Uterus (tissue), 4 donors: ENCODE data around the gene RASSF7. TPM values are rescaled to one million over a fixed set of nuclear protein-coding genes. Genes with fewer than 3 reads are reported as not detected.

ENCODE experiments used
- DNase-seq, 2 donors: peaks; one replicate each; pipeline ENCODE4 v3.0.0-alpha.2; 2019 to 2020
- H3K27ac ChIP-seq, 2 donors: fragments of 200-600 bp; sonication (generic); 1 replicate in 1 of 2; 2 replicates in 1 of 2; pipeline ENCODE4 v1.5.1; 2016 to 2018
- H3K27me3 ChIP-seq, 2 donors: fragments of 200-600 bp; sonication (generic); one replicate each; pipeline ENCODE4 v1.5.1; 2018 to 2019; ENCODE audit warnings: control low read depth in 1 of 2
- H3K36me3 ChIP-seq, 2 donors: fragments of 200-600 bp; sonication (generic); one replicate each; pipeline ENCODE4 v1.5.1; 2019; ENCODE audit warnings: control low read depth in 1 of 2
- H3K4me1 ChIP-seq, 2 donors: fragments of 200-600 bp; sonication (generic); one replicate each; pipeline ENCODE4 v1.5.1; 2018 to 2019; ENCODE audit warnings: control low read depth in 1 of 2
- H3K4me3 ChIP-seq, 2 donors: fragments of 200-600 bp; sonication (generic); 1 replicate in 1 of 2; 2 replicates in 1 of 2; pipeline ENCODE4 v1.5.1; 2018 to 2019; ENCODE audit warnings: mild to moderate bottlenecking in 1 of 2
- H3K9me3 ChIP-seq, 2 donors: fragments of 200-600 bp; sonication (generic); one replicate each; pipeline ENCODE4 v1.5.1; 2019; ENCODE audit warnings: control low read depth in 1 of 2
- CTCF ChIP-seq, 4 experiments: fragments of 200-600 bp in 2 of 4; fragments of 450-650 bp in 2 of 4; sonication (generic) in 2 of 4; IDR thresholded peaks; one replicate each; pipeline ENCODE4 v1.5.1; 2016 to 2019; ENCODE audit warnings: antibody characterized with exemption in 4 of 4, mild to moderate bottlenecking in 2 of 4, moderate library complexity in 1 of 4
- POLR2A ChIP-seq, 2 donors: fragments of 450-650 bp; IDR thresholded peaks; one replicate each; pipeline ENCODE4 v1.6.1; 2016; ENCODE audit warnings: antibody characterized with exemption in 2 of 2, mild to moderate bottlenecking in 1 of 2, moderate library complexity in 1 of 2
- intact Hi-C: fragments of 100-400 bp; cut with DNase I; formaldehyde crosslinking; loops from one replicate; pipeline ENCODE4 v1.15.1; 2023; ENCODE audit warnings: low total_unique reads
- total RNA-seq, 4 donors: library from RNA; depleted of rRNA in 3 of 4; stranded (reverse); fragments of >200 nt in 3 of 4; gene quantifications; one replicate each; pipeline versions ENCODE4 v1.1.0 to v1.2.4, GENCODE V29; 2014 to 2023
- donor health status: DM: yes; HTN: yes; CAD: no.

Gene RASSF7
- 10 to 100 TPM in 2 of 4 donors, 1 to 10 TPM in 1, under 1 TPM in 1; 0.59 to 13.1 (median 8.0) TPM for total RNA-seq

- Histone ChIP-seq H3K36me3 (no peaks in the 10 kb centered on the region), H3K27ac (peak within 1 kb of the TSS in 1 of 2 donors; percentile 20), H3K27me3 (peaks cover 0 to 3% of the 10 kb centered on the region in 2 donors), H3K4me3 (peak within 1 kb of the TSS; percentile 46 to 76), H3K4me1 (peaks cover 0 to 12% of the 10 kb centered on the region in 2 donors), H3K9me3 (no peaks in the 10 kb centered on the region)
- intact Hi-C loops: no loop called here
- peak; percentile 85 to 87 for DNase-seq
- TF ChIP-seq CTCF (IDR thresholded peaks at IDR 0.05): peak in 1 of 4 experiments; percentile 15
- peak in 1 of 2 donors; percentile 45 for TF ChIP-seq POLR2A (IDR thresholded peaks at IDR 0.05)
Measured at GRCh38 chr11:560305-561147, at the start of gene RASSF7, which contains the start of gene LMNTD2. Gene RASSF7 (plus strand): TSS chr11:560970. CDS start chr11:561769, 799 bp downstream. Gene LMNTD2 (minus strand): TSS chr11:560738. CDS start chr11:560716, 22 bp downstream.

- H3K9me3 ChIP-seq: no peaks in the 10 kb centered on the region
- DNase-seq: no peak
- no peaks in the 10 kb centered on the region for H3K4me1 ChIP-seq
- no peak overlapping the region for H3K27ac ChIP-seq
- H3K4me3 ChIP-seq: no peak overlapping the region
- TF ChIP-seq CTCF (IDR thresholded peaks at IDR 0.05) (no peak), POLR2A (IDR thresholded peaks at IDR 0.05) (no peak)
- no peaks in the 10 kb centered on the region for H3K27me3 ChIP-seq
- intact Hi-C loops: no loop called here
- H3K36me3 ChIP-seq: no peaks in the 10 kb centered on the region
Measured at GRCh38 chr11:512761-513595, 47.8 kb upstream of the RASSF7 start.

- Histone ChIP-seq H3K27me3 (no peaks in the 10 kb centered on the region), H3K4me1 (no peaks in the 10 kb centered on the region), H3K27ac (no peak overlapping the region), H3K4me3 (no peak overlapping the region), H3K9me3 (no peaks in the 10 kb centered on the region), H3K36me3 (no peaks in the 10 kb centered on the region)
- no peak for TF ChIP-seq CTCF (IDR thresholded peaks at IDR 0.05)
- TF ChIP-seq POLR2A (IDR thresholded peaks at IDR 0.05): no peak
- DNase-seq: no peak
- intact Hi-C loops: no loop called here
Measured at GRCh38 chr11:514606-515005, 46.2 kb upstream of the RASSF7 start.

GRCh38 chr11:515131-515530 lies 45.6 kb upstream of the RASSF7 start:
- H3K4me1 ChIP-seq: no peaks in the 10 kb centered on the region
- no peak for DNase-seq
- H3K4me3 ChIP-seq: no peak overlapping the region
- H3K9me3 ChIP-seq: no peaks in the 10 kb centered on the region
- no peaks in the 10 kb centered on the region for H3K36me3 ChIP-seq
- H3K27me3 ChIP-seq: no peaks in the 10 kb centered on the region
- no peak overlapping the region for H3K27ac ChIP-seq
- no peak for TF ChIP-seq CTCF (IDR thresholded peaks at IDR 0.05)
- intact Hi-C loops: no loop called here
